ENCODE measurements around the gene SLC9A1. TPM values are rescaled to one million over a fixed set of nuclear protein-coding genes. Genes with fewer than 3 reads are reported as not detected.

The SLC9A1 gene
- total RNA-seq, 2 experiments from 2014 or later: 5.8 to 19.2 TPM

DNA sequence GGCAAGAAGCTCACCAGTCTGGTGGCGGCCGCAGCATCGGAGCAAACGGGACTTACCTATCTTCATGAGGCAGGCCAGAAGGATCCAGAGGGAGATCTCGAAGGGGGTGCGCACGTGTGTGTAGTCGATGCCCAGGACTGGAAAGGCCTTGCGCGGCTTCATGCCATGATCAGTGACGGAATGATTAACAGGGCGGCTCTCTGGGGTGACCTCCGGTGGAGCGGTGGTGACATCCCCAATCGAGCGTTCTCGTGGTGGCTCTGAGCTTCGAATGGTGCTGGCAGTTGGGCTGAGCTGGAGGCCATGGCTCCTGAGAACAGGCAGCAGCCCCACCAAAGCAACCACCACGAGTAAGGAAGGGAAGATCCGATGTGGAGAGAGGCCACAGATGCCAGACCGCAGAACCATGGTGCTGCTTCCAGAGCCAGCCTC, 982 bp downstream of the SLC9A1 start:
- Histone ChIP-seq H3K36me3 (ENCODE audit: insufficient read depth, low read length) (no peaks in the 10 kb centered on the region), H3K4me2 (ENCODE audit: low read length) (peak overlapping the region; percentile 79), H3K27ac (ENCODE audit: low read depth, low read length, poor library complexity, severe bottlenecking) (no peak overlapping the region), H3K4me3 (ENCODE audit: low read depth, low read length, poor library complexity, severe bottlenecking) (peak overlapping the region; percentile 77), H4K20me1 (ENCODE audit: insufficient read depth, low read length) (peaks cover 13% of the 10 kb centered on the region; the same call in 1 of the 2 replicates), H3K79me2 (ENCODE audit: insufficient read depth, low read depth, low read length) (peaks cover 41% of the 10 kb centered on the region), H3K9me2 (ENCODE audit: insufficient read depth, low read length) (no peaks in the 10 kb centered on the region), H3K9me3 (ENCODE audit: low read length) (no peaks in the 10 kb centered on the region), H3K4me1 (ENCODE audit: insufficient read depth, low read length, poor library complexity, severe bottlenecking) (peaks cover 59% of the 10 kb centered on the region), H2AFZ (ENCODE audit: low read length) (no peak overlapping the region)
- no TSS peak for BruUV-seq (replicated peaks)
- ChIA-PET CTCF (ENCODE audit: unreplicated experiment) (interaction anchor here (2.3 kb wide), 1 partner anchor 17 kb away, joined by 6 read pairs; no protein-coding TSS in a partner anchor), POLR2A (interaction anchor here (0.6 to 3.8 kb wide), 5 partner anchors 13 to 140 kb away, joined by 3 to 48 read pairs (median 3); no protein-coding TSS in a partner anchor)
- TF ChIP-seq EZH2phosphoT487 (IDR thresholded peaks at IDR 0.05; ENCODE audit: borderline replicate concordance, low read depth, low read length): no peak
- TF ChIP-seq, protein P1, sequence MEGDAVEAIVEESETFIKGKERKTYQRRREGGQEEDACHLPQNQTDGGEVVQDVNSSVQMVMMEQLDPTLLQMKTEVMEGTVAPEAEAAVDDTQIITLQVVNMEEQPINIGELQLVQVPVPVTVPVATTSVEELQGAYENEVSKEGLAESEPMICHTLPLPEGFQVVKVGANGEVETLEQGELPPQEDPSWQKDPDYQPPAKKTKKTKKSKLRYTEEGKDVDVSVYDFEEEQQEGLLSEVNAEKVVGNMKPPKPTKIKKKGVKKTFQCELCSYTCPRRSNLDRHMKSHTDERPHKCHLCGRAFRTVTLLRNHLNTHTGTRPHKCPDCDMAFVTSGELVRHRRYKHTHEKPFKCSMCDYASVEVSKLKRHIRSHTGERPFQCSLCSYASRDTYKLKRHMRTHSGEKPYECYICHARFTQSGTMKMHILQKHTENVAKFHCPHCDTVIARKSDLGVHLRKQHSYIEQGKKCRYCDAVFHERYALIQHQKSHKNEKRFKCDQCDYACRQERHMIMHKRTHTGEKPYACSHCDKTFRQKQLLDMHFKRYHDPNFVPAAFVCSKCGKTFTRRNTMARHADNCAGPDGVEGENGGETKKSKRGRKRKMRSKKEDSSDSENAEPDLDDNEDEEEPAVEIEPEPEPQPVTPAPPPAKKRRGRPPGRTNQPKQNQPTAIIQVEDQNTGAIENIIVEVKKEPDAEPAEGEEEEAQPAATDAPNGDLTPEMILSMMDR (conservative IDR thresholded peaks at IDR 0.05; ENCODE audit: low read length): no peak
- intact Hi-C loops (cut with micrococcal nuclease; ENCODE audit: unreplicated experiment): loop anchor here (2.0 kb wide), 2 partner anchors 17 to 41 kb away; no protein-coding TSS in a partner anchor
- DNase-seq (ENCODE audit: low spot score): no peak

DNA sequence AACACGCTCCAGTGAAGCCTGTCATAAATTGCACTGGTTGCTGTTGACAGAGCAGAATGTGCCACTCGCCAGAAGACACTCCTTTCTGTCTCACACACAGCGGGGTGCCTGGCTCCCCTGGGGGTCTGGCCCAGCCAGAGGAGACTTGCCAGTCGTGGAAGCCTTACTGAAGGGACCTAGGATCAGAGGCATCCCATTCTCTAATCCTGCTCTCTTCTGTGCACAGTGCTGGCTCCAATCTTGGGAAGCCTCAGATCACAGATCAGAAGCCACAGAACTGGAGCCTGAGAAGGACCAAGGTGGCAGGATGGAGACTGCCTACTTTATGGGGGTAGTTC, 1.4 kb downstream of the SLC9A1 start:
- no peak for TF ChIP-seq EZH2phosphoT487 (IDR thresholded peaks at IDR 0.05; ENCODE audit: borderline replicate concordance, low read depth, low read length)
- TF ChIP-seq, protein P1 (conservative IDR thresholded peaks at IDR 0.05; ENCODE audit: low read length): no peak
- peak; percentile 41 for DNase-seq (ENCODE audit: low spot score)
- no peaks in the 10 kb centered on the region for H3K9me3 ChIP-seq (ENCODE audit: low read length)
- H2AFZ ChIP-seq (ENCODE audit: low read length): no peak overlapping the region
- H3K36me3 ChIP-seq (ENCODE audit: insufficient read depth, low read length): no peaks in the 10 kb centered on the region
- peaks cover 63% of the 10 kb centered on the region for H3K4me1 ChIP-seq (ENCODE audit: insufficient read depth, low read length, poor library complexity, severe bottlenecking)
- CTCF ChIA-PET (ENCODE audit: unreplicated experiment): no interaction called here
- POLR2A ChIA-PET: interaction anchor here (0.8 to 3.8 kb wide), 3 partner anchors 13 to 36 kb away, joined by 3 to 48 read pairs (median 3); no protein-coding TSS in a partner anchor
- H3K4me3 ChIP-seq (ENCODE audit: low read depth, low read length, poor library complexity, severe bottlenecking): peak overlapping the region; percentile 77
- H3K79me2 ChIP-seq (ENCODE audit: insufficient read depth, low read depth, low read length): peaks cover 43% of the 10 kb centered on the region
- peaks cover 13% of the 10 kb centered on the region; the same call in 1 of the 2 replicates for H4K20me1 ChIP-seq (ENCODE audit: insufficient read depth, low read length)
- H3K27ac ChIP-seq (ENCODE audit: low read depth, low read length, poor library complexity, severe bottlenecking): no peak overlapping the region
- H3K4me2 ChIP-seq (ENCODE audit: low read length): peak overlapping the region; percentile 79
- H3K9me2 ChIP-seq (ENCODE audit: insufficient read depth, low read length): no peaks in the 10 kb centered on the region
- BruUV-seq (replicated peaks): no TSS peak
- intact Hi-C loops (cut with micrococcal nuclease; ENCODE audit: unreplicated experiment): no loop called here

- no TSS peak for BruUV-seq (replicated peaks)
- DNase-seq (ENCODE audit: low spot score): no peak
- Histone ChIP-seq H3K79me2 (ENCODE audit: insufficient read depth, low read depth, low read length) (peaks cover 44% of the 10 kb centered on the region), H3K4me1 (ENCODE audit: insufficient read depth, low read length, poor library complexity, severe bottlenecking) (peaks cover 69% of the 10 kb centered on the region), H3K9me3 (ENCODE audit: low read length) (no peaks in the 10 kb centered on the region), H3K4me3 (ENCODE audit: low read depth, low read length, poor library complexity, severe bottlenecking) (peak overlapping the region; percentile 77), H4K20me1 (ENCODE audit: insufficient read depth, low read length) (peaks cover 13% of the 10 kb centered on the region; the same call in 1 of the 2 replicates), H3K27ac (ENCODE audit: low read depth, low read length, poor library complexity, severe bottlenecking) (no peak overlapping the region), H3K36me3 (ENCODE audit: insufficient read depth, low read length) (no peaks in the 10 kb centered on the region), H3K9me2 (ENCODE audit: insufficient read depth, low read length) (no peaks in the 10 kb centered on the region), H3K4me2 (ENCODE audit: low read length) (peak overlapping the region; percentile 79), H2AFZ (ENCODE audit: low read length) (no peak overlapping the region)
- POLR2A ChIA-PET: interaction anchor here (0.8 to 3.8 kb wide), 4 partner anchors 9 to 819 kb away, joined by 3 to 48 read pairs (median 4); no protein-coding TSS in a partner anchor
- CTCF ChIA-PET (ENCODE audit: unreplicated experiment): interaction anchor here (1.0 to 1.9 kb wide), 2 partner anchors 13 to 16 kb away, joined by 3 to 6 read pairs; no protein-coding TSS in a partner anchor
- intact Hi-C loops (cut with micrococcal nuclease; ENCODE audit: unreplicated experiment): no loop called here
- no peak for TF ChIP-seq EZH2phosphoT487 (IDR thresholded peaks at IDR 0.05; ENCODE audit: borderline replicate concordance, low read depth, low read length)
- TF ChIP-seq, protein P1 (conservative IDR thresholded peaks at IDR 0.05; ENCODE audit: low read length): no peak
Measured at GRCh38 chr1:27152829-27153548, 1.9 kb downstream of the SLC9A1 start.

Measured in OCI-LY7 (cell line).